ENCODE data around the gene ZNF32. TPM values are rescaled to one million over a fixed set of nuclear protein-coding genes. Genes with fewer than 3 reads are reported as not detected.
"Not testable (repeated sequence)": the region's sequence is repeated elsewhere in the genome, so short reads cannot be mapped to it uniquely, and the experiment has no call there.

ZNF32 gene
- total RNA-seq, 1 experiment from 2014 or later, result 34.2 TPM

GRCh38 chr10:43628956-43629355 lies 19.7 kb downstream of the ZNF32 start:
- DNase-seq (ENCODE audit: low read depth), result no peak

GRCh38 chr10:43627942-43628341 lies 20.7 kb downstream of the ZNF32 start:
- DNase-seq (ENCODE audit: low read depth), result no peak

GRCh38 chr10:43623351-43623750 lies 25.3 kb downstream of the ZNF32 start:
- peak; percentile 79 for DNase-seq (ENCODE audit: low read depth)

GRCh38 chr10:43622038-43622437 lies 26.6 kb downstream of the ZNF32 start:
- DNase-seq (ENCODE audit: low read depth), result peak; percentile 28

GRCh38 chr10:43619368-43619767 lies 29.3 kb downstream of the ZNF32 start:
- no peak for DNase-seq (ENCODE audit: low read depth)

- DNase-seq (ENCODE audit: low read depth), result no peak
Observed at GRCh38 chr10:43616697-43617370, 31.8 kb downstream of the ZNF32 start.

GRCh38 chr10:43610636-43611035 lies 38.0 kb downstream of the ZNF32 start:
- peak; percentile 51 for DNase-seq (ENCODE audit: low read depth)

GRCh38 chr10:43607199-43607573 lies 41.5 kb downstream of the ZNF32 start:
- DNase-seq (ENCODE audit: low read depth), result no peak

- DNase-seq (ENCODE audit: low read depth), result peak; percentile 61
Observed at GRCh38 chr10:43606323-43607198, 42.1 kb downstream of the ZNF32 start, which contains the start of gene ZNF485. ZNF485 (plus strand) TSS chr10:43606438; CDS start chr10:43607051, 613 bp downstream.

- DNase-seq (ENCODE audit: low read depth), result no peak
Observed at GRCh38 chr10:43605850-43606322, 42.8 kb downstream of the ZNF32 start.

- not testable (repeated sequence) for DNase-seq (ENCODE audit: low read depth)
Observed at GRCh38 chr10:43601576-43601975, 47.1 kb downstream of the ZNF32 start.

- DNase-seq (ENCODE audit: low read depth), result no peak
Observed at GRCh38 chr10:43599333-43599732, 49.3 kb downstream of the ZNF32 start.

GRCh38 chr10:43598446-43598845 lies 50.2 kb downstream of the ZNF32 start:
- peak; percentile 49 for DNase-seq (ENCODE audit: low read depth)

- DNase-seq (ENCODE audit: low read depth), result no peak
Observed at GRCh38 chr10:43596546-43596945, 52.1 kb downstream of the ZNF32 start.

- DNase-seq (ENCODE audit: low read depth), result peak; percentile 19
Observed at GRCh38 chr10:43595739-43596298, 52.9 kb downstream of the ZNF32 start.

GRCh38 chr10:43594944-43595589 lies 53.6 kb downstream of the ZNF32 start:
- DNase-seq (ENCODE audit: low read depth), result peak; percentile 47

Other genes with a start within 250 kb of the ZNF32 start
- gene HNRNPF, start 239.7 kb downstream of the ZNF32 start, total RNA-seq (2014; rRNA removed; shearing (Covaris generic)), result 129 and 179 TPM in 2 replicates
- gene ZNF487, start 211.8 kb downstream of the ZNF32 start, total RNA-seq (2014; rRNA removed; shearing (Covaris generic)), result 1.0 and 2.6 TPM in 2 replicates
- 1.3 and 5.2 TPM in 2 replicates for gene ZNF239, start 74.3 kb downstream of the ZNF32 start, total RNA-seq (2014; rRNA removed; shearing (Covaris generic))
- gene ZNF485, start 42.4 kb downstream of the ZNF32 start, total RNA-seq (2014; rRNA removed; shearing (Covaris generic)), result 3.7 and 4.0 TPM in 2 replicates